Skin epidermis (tissue), 12 donors: ENCODE results near the gene ZNF565.
"Not testable (repeated sequence)": the region's sequence is repeated elsewhere in the genome, so short reads cannot be mapped to it uniquely, and the experiment has no call there.

Experiments
- H3K27ac ChIP-seq, 21 experiments: fragments of 200-600 bp; sonication (generic) in 11 of 21; one replicate each; pipeline ENCODE4 v1.5.0; 2020; ENCODE audit warnings: mild to moderate bottlenecking in 3 of 21, inconsistent platforms in 2 of 21, moderate library complexity in 2 of 21
- H3K4me3 ChIP-seq, 7 experiments: fragments of 200-600 bp; sonication (generic) in 2 of 7; one replicate each; pipeline ENCODE4 v1.5.0; 2020; ENCODE audit warnings: inconsistent platforms in 2 of 7, mild to moderate bottlenecking in 2 of 7, moderate library complexity in 1 of 7

ZNF565 gene

GRCh38 chr19:36214386-36215275 lies at the start of gene ZNF565, which contains the start of gene ZNF146:
TSS of gene ZNF565 (minus strand) at chr19:36214665. CDS start at chr19:36201985, 12,680 bp downstream.
TSS of gene ZNF146 (plus strand) at chr19:36215106. CDS start at chr19:36236441, 21,335 bp downstream.
- H3K27ac ChIP-seq: peak within 1 kb of the TSS; percentile 44 to 97 (median 92)

GRCh38 chr19:36259211-36259610 lies 44.7 kb upstream of the ZNF565 start:
- no peak overlapping the region for H3K4me3 ChIP-seq
- H3K27ac ChIP-seq: no peak overlapping the region

More at GRCh38 chr19:36214386-36215275, at the start of gene ZNF565, which contains the start of gene ZNF146:
- H3K4me3 ChIP-seq: peak within 1 kb of the TSS; percentile 51 to 89 (median 70)

GRCh38 chr19:36258028-36258875 lies 43.8 kb upstream of the ZNF565 start:
- Histone ChIP-seq H3K27ac (no peak overlapping the region), H3K4me3 (peak overlapping the region in 3 of 7 experiments; percentile 32 to 50 (median 42))

GRCh38 chr19:36257520-36257876 lies 43.0 kb upstream of the ZNF565 start:
- Histone ChIP-seq H3K4me3 (peak overlapping the region in 6 of 7 experiments; percentile 24 to 50 (median 30)), H3K27ac (no peak overlapping the region)

GRCh38 chr19:36256853-36257519 lies 42.5 kb upstream of the ZNF565 start:
- no peak overlapping the region for H3K27ac ChIP-seq
- H3K4me3 ChIP-seq: peak overlapping the region in 6 of 7 experiments; percentile 24 to 50 (median 30)

GRCh38 chr19:36256064-36256463 lies 41.6 kb upstream of the ZNF565 start:
- Histone ChIP-seq H3K27ac (no peak overlapping the region), H3K4me3 (no peak overlapping the region)

- Histone ChIP-seq H3K27ac (no peak overlapping the region), H3K4me3 (no peak overlapping the region)
Measured at GRCh38 chr19:36255316-36255715, 40.9 kb upstream of the ZNF565 start.

- Histone ChIP-seq H3K4me3 (no peak overlapping the region), H3K27ac (no peak overlapping the region)
Measured at GRCh38 chr19:36254848-36255247, 40.4 kb upstream of the ZNF565 start.

GRCh38 chr19:36252047-36252446 lies 37.6 kb upstream of the ZNF565 start:
- H3K4me3 ChIP-seq: no peak overlapping the region
- H3K27ac ChIP-seq: no peak overlapping the region

GRCh38 chr19:36246006-36246481 lies 31.6 kb upstream of the ZNF565 start:
- H3K4me3 ChIP-seq: peak overlapping the region in 2 of 7 experiments; percentile 9 to 30
- H3K27ac ChIP-seq: no peak overlapping the region

- peak overlapping the region in 2 of 7 experiments; percentile 9 to 30 for H3K4me3 ChIP-seq
- H3K27ac ChIP-seq: no peak overlapping the region
Measured at GRCh38 chr19:36245210-36246005, 30.9 kb upstream of the ZNF565 start.

- Histone ChIP-seq H3K4me3 (no peak overlapping the region), H3K27ac (no peak overlapping the region)
Measured at GRCh38 chr19:36244066-36244465, 29.6 kb upstream of the ZNF565 start.

GRCh38 chr19:36236946-36237310 lies 22.5 kb upstream of the ZNF565 start:
- H3K27ac ChIP-seq: no peak overlapping the region

GRCh38 chr19:36236304-36236945 lies 22.0 kb upstream of the ZNF565 start:
- H3K27ac ChIP-seq: no peak overlapping the region
- H3K4me3 ChIP-seq: no peak overlapping the region

More at GRCh38 chr19:36236946-36237310, 22.5 kb upstream of the ZNF565 start:
- no peak overlapping the region for H3K4me3 ChIP-seq

- H3K4me3 ChIP-seq, H3K27ac ChIP-seq: not testable (repeated sequence)
Measured at GRCh38 chr19:36233626-36234025, 19.2 kb upstream of the ZNF565 start.

- H3K27ac ChIP-seq: peak overlapping the region in 1 of 21 experiments; percentile 40
- H3K4me3 ChIP-seq: no peak overlapping the region
Measured at GRCh38 chr19:36225219-36225892, 10.9 kb upstream of the ZNF565 start.

GRCh38 chr19:36222503-36222902 lies 8.0 kb upstream of the ZNF565 start:
- Histone ChIP-seq H3K4me3 (no peak overlapping the region), H3K27ac (no peak overlapping the region)

- no peak overlapping the region for H3K4me3 ChIP-seq
- no peak overlapping the region for H3K27ac ChIP-seq
Measured at GRCh38 chr19:36221474-36221873, 7.0 kb upstream of the ZNF565 start.
